Tibial nerve (tissue), 4 donors: Measurements from ENCODE around the gene RWDD3.

Source experiments
- EP300 ChIP-seq, 2 donors: sonication (generic); formaldehyde crosslinking; IDR thresholded peaks; one replicate each; pipeline ENCODE4 v1.6.1; 2017; ENCODE audit warnings: antibody characterized with exemption in 2 of 2, mild to moderate bottlenecking in 1 of 2
- POLR2A ChIP-seq, 2 donors: fragments of 450-650 bp; IDR thresholded peaks; one replicate each; pipeline ENCODE4 v1.6.1; 2017; ENCODE audit warnings: antibody characterized with exemption in 2 of 2, mild to moderate bottlenecking in 2 of 2, moderate library complexity in 2 of 2
- TF ChIP-seq, protein P1 (sequence below), 5 experiments: fragments of 200-600 bp in 3 of 5; fragments of 450-650 bp in 2 of 5; sonication (generic) in 3 of 5; IDR thresholded peaks; one replicate each; pipeline ENCODE4 v1.5.1; 2016 to 2019; ENCODE audit warnings: antibody characterized with exemption in 5 of 5, mild to moderate bottlenecking in 3 of 5, moderate library complexity in 2 of 5

DNA sequence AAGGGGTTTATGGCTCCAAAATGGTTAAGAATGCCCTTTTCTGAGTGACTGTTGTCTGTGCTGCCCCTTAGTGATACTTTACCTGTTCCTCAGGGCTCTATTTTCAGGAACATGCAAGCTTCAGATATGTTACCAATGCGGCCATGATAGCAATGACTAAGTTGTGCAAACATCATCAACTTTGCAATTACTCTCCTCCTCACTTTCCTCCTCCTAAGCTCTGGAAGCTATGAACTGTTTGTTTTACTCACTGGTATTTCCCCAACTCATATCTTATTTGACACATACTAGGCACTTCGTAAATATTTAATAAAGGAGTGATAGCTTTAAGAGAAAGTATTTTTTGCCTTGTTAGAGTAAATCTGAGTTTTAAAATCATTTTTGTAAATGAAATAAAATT lies 53.8 kb downstream of the RWDD3 start:
- TF ChIP-seq, protein P1, sequence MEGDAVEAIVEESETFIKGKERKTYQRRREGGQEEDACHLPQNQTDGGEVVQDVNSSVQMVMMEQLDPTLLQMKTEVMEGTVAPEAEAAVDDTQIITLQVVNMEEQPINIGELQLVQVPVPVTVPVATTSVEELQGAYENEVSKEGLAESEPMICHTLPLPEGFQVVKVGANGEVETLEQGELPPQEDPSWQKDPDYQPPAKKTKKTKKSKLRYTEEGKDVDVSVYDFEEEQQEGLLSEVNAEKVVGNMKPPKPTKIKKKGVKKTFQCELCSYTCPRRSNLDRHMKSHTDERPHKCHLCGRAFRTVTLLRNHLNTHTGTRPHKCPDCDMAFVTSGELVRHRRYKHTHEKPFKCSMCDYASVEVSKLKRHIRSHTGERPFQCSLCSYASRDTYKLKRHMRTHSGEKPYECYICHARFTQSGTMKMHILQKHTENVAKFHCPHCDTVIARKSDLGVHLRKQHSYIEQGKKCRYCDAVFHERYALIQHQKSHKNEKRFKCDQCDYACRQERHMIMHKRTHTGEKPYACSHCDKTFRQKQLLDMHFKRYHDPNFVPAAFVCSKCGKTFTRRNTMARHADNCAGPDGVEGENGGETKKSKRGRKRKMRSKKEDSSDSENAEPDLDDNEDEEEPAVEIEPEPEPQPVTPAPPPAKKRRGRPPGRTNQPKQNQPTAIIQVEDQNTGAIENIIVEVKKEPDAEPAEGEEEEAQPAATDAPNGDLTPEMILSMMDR (IDR thresholded peaks at IDR 0.05): no peak
- TF ChIP-seq EP300 (IDR thresholded peaks at IDR 0.05) (no peak), POLR2A (IDR thresholded peaks at IDR 0.05) (no peak)
